GM12865 (cell line): ENCODE data around the gene RMI2.

Source experiments
- DNase-seq: peaks from one replicate; pipeline ENCODE4 v3.0.0; 2010; ENCODE audit warnings: low read depth
- H3K4me3 ChIP-seq: 2 replicates; pipeline ENCODE4 v1.5.1; 2011; ENCODE audit warnings: mild to moderate bottlenecking, low read depth, low read length, control low read depth
- TF ChIP-seq, protein P1 (sequence below): IDR thresholded peaks from 2 replicates; pipeline ENCODE4 v1.5.1; 2011; ENCODE audit warnings: low read length, control low read depth, low read depth, inconsistent platforms; ENCODE audit not compliant: insufficient read depth; ENCODE audit errors: missing control alignments

The RMI2 gene

DNA sequence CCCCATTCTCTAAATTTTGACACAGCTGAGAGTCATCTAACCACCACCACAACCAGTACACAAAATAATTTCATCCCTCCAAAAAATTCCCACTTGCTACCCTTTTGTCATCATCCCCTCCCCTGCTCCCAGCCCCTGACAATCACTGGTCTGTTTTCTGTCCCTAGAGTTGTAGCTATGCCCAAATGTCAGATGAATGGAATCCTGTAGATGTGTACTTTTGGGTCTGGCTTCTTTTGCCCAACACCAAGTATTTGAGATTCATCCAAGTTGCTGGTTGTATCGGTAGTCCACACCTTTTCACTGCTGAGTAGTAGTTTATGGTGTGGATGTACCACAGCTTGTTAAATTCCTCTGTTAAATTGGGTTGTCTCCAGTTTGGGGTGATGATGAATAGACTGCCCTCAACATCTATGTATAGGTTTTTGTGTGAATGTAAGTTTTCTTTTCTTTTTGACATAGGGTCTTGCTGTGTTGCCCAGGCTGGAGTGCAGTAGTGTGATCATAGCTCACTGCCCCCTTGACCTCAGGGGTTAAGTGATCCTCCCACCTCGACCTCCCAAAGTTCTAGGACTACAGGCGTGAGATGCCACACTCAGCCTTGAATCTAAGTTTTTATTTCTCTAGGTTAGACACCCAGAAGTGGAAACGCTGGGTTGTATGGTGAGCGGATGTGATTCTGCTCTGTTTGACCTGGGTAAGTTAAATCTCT is 14.6 kb upstream of the RMI2 start:
- no peak overlapping the region for H3K4me3 ChIP-seq
- TF ChIP-seq, protein P1, sequence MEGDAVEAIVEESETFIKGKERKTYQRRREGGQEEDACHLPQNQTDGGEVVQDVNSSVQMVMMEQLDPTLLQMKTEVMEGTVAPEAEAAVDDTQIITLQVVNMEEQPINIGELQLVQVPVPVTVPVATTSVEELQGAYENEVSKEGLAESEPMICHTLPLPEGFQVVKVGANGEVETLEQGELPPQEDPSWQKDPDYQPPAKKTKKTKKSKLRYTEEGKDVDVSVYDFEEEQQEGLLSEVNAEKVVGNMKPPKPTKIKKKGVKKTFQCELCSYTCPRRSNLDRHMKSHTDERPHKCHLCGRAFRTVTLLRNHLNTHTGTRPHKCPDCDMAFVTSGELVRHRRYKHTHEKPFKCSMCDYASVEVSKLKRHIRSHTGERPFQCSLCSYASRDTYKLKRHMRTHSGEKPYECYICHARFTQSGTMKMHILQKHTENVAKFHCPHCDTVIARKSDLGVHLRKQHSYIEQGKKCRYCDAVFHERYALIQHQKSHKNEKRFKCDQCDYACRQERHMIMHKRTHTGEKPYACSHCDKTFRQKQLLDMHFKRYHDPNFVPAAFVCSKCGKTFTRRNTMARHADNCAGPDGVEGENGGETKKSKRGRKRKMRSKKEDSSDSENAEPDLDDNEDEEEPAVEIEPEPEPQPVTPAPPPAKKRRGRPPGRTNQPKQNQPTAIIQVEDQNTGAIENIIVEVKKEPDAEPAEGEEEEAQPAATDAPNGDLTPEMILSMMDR, result no peak
- DNase-seq, result no peak

- TF ChIP-seq, protein P1, result no peak
- no peak overlapping the region for H3K4me3 ChIP-seq
- no peak for DNase-seq
Observed at GRCh38 chr16:11331967-11332366, 13.3 kb upstream of the RMI2 start.

- TF ChIP-seq, protein P1, result no peak
- no peak for DNase-seq
- no peak overlapping the region for H3K4me3 ChIP-seq
Observed at GRCh38 chr16:11333010-11333409, 12.2 kb upstream of the RMI2 start.

- no peak for DNase-seq
- no peak overlapping the region for H3K4me3 ChIP-seq
- TF ChIP-seq, protein P1, result no peak
Observed at GRCh38 chr16:11333702-11334101, 11.6 kb upstream of the RMI2 start.

DNA sequence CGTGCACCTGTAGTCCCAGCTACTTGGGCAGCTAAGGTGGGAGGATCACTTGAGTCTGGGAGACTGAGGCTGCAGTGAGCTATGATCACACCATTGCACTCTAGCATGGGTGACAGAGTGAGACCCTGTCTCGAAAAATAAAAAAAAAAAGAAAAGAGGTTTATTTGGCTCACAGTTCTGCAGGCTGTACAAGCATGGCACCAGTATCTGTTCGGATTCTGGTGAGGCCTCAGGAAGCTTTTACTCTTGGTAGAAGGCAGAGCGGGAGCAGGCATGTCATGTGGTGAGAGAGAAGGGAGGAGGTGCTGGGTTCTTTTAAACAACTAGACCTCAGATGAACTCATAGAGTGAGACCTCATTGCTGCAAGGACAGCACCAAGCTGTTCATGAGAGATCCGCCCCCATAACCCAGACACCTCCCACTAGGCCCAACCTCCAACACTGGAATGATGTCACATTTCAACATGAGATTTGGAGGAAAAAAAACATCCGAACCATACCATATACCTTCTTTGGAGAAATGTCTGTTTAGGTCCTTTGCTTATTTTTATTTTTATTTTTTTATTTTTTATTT is 10.3 kb upstream of the RMI2 start:
- H3K4me3 ChIP-seq, result no peak overlapping the region
- TF ChIP-seq, protein P1, result no peak
- DNase-seq, result no peak

- H3K4me3 ChIP-seq, result no peak overlapping the region
- no peak for DNase-seq
- TF ChIP-seq, protein P1, result no peak
Observed at GRCh38 chr16:11339075-11339474, 6.2 kb upstream of the RMI2 start.

DNA sequence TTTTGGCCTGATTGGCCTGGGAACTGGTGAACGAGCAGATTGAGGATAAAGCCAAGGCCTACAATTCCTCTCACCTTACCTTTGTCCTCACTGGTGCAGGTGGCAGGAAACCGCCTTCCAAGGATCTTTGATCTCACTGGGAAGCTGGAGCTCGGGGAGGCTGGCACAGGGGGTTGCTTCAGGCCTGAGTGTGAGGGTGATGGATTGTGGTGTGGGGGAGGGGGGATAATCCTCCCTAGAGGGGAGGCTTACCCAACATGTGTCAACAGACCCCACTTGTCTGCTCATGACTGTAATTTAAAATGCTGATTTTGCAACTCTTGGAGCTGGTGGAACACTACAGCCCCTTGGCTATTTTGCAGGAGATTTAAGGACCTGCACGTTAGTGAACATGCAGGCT is 4.5 kb upstream of the RMI2 start:
- no peak overlapping the region for H3K4me3 ChIP-seq
- no peak for DNase-seq
- TF ChIP-seq, protein P1, result no peak
